ENCODE results near the gene ASIC5.

The ASIC5 gene

GRCh38 chr4:155891058-155891457, 25.0 kb upstream of the ASIC5 start:
- TF ChIP-seq CTCF (IDR thresholded peaks at IDR 0.05; ENCODE audit: borderline replicate concordance, insufficient read depth, low read depth, low read length), result no peak
- no peak overlapping the region for H3K4me3 ChIP-seq (ENCODE audit: low read depth, low read length)

GRCh38 chr4:155889946-155890345, 23.9 kb upstream of the ASIC5 start:
- H3K4me3 ChIP-seq (ENCODE audit: low read depth, low read length), result no peak overlapping the region
- TF ChIP-seq CTCF (IDR thresholded peaks at IDR 0.05; ENCODE audit: borderline replicate concordance, insufficient read depth, low read depth, low read length), result no peak

- no peak overlapping the region for H3K4me3 ChIP-seq (ENCODE audit: low read depth, low read length)
- no peak for TF ChIP-seq CTCF (IDR thresholded peaks at IDR 0.05; ENCODE audit: borderline replicate concordance, insufficient read depth, low read depth, low read length)
Observed at GRCh38 chr4:155889031-155889793, 23.1 kb upstream of the ASIC5 start.

DNA sequence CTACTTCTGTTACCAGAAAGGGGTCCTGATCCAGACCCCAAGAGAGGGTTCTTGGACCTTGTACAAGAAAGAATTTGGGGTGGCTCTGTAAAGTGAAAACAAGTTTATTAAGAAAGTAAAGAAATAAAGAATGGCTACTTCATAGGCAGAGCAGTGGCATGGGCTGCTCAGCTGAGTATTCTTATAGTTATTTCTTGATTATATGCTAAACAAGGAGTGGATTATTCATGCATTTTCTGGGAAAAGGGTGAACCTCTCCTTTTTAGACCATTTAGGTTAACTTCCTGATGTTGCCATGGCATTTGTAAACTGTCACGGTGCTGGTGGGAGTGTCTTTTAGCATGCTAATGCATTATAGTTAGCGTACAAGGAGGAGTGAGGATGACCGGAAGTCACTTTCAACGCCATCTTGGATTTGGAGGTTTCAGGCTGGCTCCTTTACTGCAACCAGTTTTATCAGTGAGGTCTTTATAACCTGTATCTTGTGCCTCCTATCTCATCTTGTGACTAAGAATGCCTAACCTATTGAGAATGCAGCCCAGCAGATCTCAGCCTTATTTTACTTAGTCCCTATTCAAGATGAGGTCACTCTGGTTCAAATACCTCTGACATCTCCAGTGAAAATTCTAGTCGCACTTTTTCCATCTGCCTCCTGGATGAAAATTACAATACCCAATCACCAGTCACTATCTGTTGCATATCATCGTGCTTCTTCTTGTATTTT, 21.9 kb upstream of the ASIC5 start:
- no peak overlapping the region for H3K4me3 ChIP-seq (ENCODE audit: low read depth, low read length)
- TF ChIP-seq CTCF (IDR thresholded peaks at IDR 0.05; ENCODE audit: borderline replicate concordance, insufficient read depth, low read depth, low read length), result no peak

DNA sequence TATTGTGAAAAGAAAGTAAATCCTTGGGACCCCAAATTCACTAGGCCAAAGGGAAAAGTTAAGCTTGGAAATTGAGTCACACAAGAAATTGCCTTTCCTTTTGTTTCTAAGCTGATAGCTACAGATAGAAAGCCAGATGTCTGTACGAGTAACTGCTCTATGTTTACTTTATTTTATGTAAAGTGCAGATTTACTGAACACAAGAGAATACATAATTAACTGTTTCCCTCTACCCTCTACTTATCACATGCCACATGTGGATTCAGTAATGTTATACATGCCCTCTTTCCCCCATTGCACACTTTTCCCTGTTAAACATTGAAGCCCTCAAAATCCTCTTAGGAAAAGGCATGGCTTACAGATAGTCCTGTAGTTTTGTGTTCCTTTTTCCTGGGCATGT, 21.0 kb upstream of the ASIC5 start:
- H3K4me3 ChIP-seq (ENCODE audit: low read depth, low read length), result no peak overlapping the region
- no peak for TF ChIP-seq CTCF (IDR thresholded peaks at IDR 0.05; ENCODE audit: borderline replicate concordance, insufficient read depth, low read depth, low read length)

- H3K4me3 ChIP-seq (ENCODE audit: low read depth, low read length), result no peak overlapping the region
- TF ChIP-seq CTCF (IDR thresholded peaks at IDR 0.05; ENCODE audit: borderline replicate concordance, insufficient read depth, low read depth, low read length), result no peak
Observed at GRCh38 chr4:155885666-155886065, 19.6 kb upstream of the ASIC5 start.

DNA sequence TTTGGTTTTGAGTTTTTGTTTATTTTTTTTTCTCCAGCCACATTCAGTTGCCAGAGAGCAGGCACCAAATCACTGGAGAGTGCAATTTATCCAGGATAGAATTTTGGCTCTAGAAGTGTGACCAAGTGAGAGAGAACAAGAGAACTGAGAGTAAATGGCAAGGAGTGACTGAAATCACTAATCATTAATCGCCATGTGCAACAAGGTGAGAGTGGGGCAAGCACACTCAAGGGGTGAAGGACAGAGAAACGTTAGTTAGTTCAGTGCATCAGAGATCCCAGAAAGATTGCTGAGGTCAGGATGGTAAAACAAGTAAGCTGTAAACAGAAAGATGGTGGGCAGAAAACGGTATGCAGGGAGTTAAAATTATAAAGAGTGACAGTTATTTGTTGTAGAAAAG, 17.8 kb upstream of the ASIC5 start:
- H3K4me3 ChIP-seq (ENCODE audit: low read depth, low read length), result no peak overlapping the region
- no peak for TF ChIP-seq CTCF (IDR thresholded peaks at IDR 0.05; ENCODE audit: borderline replicate concordance, insufficient read depth, low read depth, low read length)

Measured in GM12875 (cell line).